Activated naive CD8-positive, alpha-beta T cell treated with anti-CD3 and anti-CD28 coated beads for 36 hours (primary cell): ENCODE data around the gene HHIPL1. TPM values are rescaled to one million over a fixed set of nuclear protein-coding genes. Genes with fewer than 3 reads are reported as not detected.

Experiments
- DNase-seq: peaks from one replicate; pipeline ENCODE4 v3.0.0; 2021
- H3K27ac Mint-ChIP-seq: one replicate; pipeline ENCODE4 v1.8.0; 2022; ENCODE audit warnings: mild to moderate bottlenecking, moderate library complexity, mixed read lengths
- H3K27me3 Mint-ChIP-seq: one replicate; pipeline ENCODE4 v1.8.0; 2022; ENCODE audit warnings: mild to moderate bottlenecking, mixed read lengths
- H3K36me3 Mint-ChIP-seq: one replicate; pipeline ENCODE4 v1.8.0; 2021; ENCODE audit warnings: mild to moderate bottlenecking, mixed read lengths
- H3K4me1 Mint-ChIP-seq: one replicate; pipeline ENCODE4 v1.8.0; 2021; ENCODE audit warnings: mixed read lengths
- H3K4me3 Mint-ChIP-seq: one replicate; pipeline ENCODE4 v1.8.0; 2022; ENCODE audit warnings: mild to moderate bottlenecking, moderate library complexity, mixed read lengths
- H3K9me3 Mint-ChIP-seq: one replicate; pipeline ENCODE4 v1.8.0; 2022; ENCODE audit warnings: mixed read lengths
- total RNA-seq, 2 experiments: library from RNA; stranded (reverse); gene quantifications; one replicate each; pipeline ENCODE4 v1.2.3, GENCODE V29; 2021

Gene HHIPL1
- total RNA-seq, 2 experiments from 2014 or later = 0.02 TPM; not detected in 1

DNA sequence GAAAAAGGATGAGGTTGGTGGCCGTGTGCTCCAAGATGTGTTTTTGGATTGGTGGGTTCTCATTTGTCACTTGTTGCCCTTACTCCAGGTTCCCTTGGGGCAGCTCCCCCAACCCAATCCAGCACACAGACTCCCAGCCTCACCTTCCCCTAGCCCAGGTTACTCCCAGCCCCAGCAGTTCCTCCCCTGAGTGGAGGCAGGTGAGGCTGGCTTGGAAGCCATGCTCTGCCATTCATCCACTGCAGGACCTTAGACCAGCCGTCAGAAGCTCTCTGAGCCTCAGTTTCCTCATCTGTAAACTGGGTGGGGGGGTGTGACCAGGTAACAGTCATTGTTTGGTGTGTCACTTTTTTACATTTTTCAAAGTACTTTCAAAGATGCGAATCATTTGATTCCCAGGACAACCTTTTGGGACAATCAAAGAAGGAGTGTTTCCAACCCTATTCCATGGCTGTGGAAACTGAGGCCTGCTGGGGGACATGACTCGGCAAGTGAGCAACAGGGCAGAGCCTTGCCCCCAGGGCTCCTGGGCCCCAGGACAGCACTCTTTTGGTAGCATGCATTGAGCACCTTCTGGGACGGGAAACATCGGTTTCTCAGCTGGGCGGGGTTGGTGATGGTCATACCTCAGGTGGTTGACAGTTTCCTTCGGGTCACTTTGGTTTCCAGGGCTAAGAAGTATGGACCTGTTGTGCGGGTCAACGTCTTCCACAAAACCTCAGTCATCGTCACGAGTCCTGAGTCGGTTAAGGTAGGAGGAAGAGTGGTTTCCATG, 46.4 kb downstream of the HHIPL1 start:
- H3K36me3 Mint-ChIP-seq = no peaks in the 10 kb centered on the region
- no peak overlapping the region for H3K4me3 Mint-ChIP-seq

GRCh38 chr14:99693918-99694317, 49.0 kb downstream of the HHIPL1 start:
- Mint-ChIP-seq H3K36me3 (no peaks in the 10 kb centered on the region), H3K4me3 (no peak overlapping the region), H3K27me3 (peaks cover 22% of the 10 kb centered on the region), H3K27ac (no peak overlapping the region), H3K9me3 (no peaks in the 10 kb centered on the region), H3K4me1 (no peaks in the 10 kb centered on the region)
- DNase-seq = no peak

More for the DNA sequence above, 46.4 kb downstream of the HHIPL1 start:
- no peaks in the 10 kb centered on the region for H3K9me3 Mint-ChIP-seq
- peaks cover 33% of the 10 kb centered on the region for H3K27me3 Mint-ChIP-seq
- no peaks in the 10 kb centered on the region for H3K4me1 Mint-ChIP-seq
- no peak overlapping the region for H3K27ac Mint-ChIP-seq
- DNase-seq = no peak

DNA sequence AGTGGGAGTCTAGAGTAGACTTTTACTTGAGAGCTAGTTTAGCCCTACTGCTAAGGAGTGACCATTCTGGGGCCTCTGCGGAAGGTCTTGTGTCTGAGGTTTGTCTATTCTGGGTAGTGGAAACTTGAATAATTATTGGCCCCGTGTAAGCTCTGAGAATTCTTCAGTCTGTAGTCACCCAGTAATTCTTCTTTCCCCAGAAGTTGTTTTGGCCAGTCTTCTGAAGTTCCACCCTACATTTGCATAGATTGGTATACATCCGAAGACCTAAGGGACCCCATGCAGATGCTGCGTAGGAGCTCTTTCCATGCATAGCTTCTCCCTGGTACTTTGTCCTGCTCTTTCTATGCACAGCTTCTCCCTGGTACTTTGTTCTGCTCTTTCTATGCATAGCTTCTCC, 52.0 kb downstream of the HHIPL1 start:
- Mint-ChIP-seq H3K27me3 (peaks cover 5% of the 10 kb centered on the region), H3K4me3 (no peak overlapping the region), H3K36me3 (no peaks in the 10 kb centered on the region), H3K27ac (no peak overlapping the region), H3K9me3 (peaks cover under 1% of the 10 kb centered on the region), H3K4me1 (peaks cover 2% of the 10 kb centered on the region)
- DNase-seq = no peak

DNA sequence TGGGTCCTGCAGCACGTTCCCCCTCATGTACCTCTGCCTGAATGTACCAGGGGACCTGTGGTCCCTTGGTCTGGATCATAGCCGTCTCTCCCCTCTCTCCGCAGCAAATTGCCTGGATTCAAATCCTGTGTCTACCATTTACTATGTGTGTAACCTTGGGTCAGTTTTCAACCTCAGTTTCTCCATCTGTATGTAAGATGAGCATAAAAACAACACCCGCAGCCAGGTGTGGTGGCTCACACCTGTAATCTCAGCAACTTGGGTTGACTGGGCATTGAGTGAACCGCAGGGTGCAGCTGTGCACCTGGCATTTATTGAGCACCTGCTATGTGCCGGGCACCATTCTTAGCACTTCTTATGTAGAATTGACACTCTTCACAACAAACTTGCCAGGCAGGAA, 53.3 kb downstream of the HHIPL1 start:
- Mint-ChIP-seq H3K4me1 (peaks cover 2% of the 10 kb centered on the region), H3K27ac (no peak overlapping the region), H3K4me3 (no peak overlapping the region), H3K36me3 (peaks cover 5% of the 10 kb centered on the region), H3K27me3 (peaks cover 5% of the 10 kb centered on the region), H3K9me3 (peaks cover 6% of the 10 kb centered on the region)
- no peak for DNase-seq

GRCh38 chr14:99698642-99699041, 53.7 kb downstream of the HHIPL1 start:
- Mint-ChIP-seq H3K4me3 (no peak overlapping the region), H3K27me3 (peaks cover 5% of the 10 kb centered on the region), H3K4me1 (peaks cover 2% of the 10 kb centered on the region), H3K36me3 (peaks cover 9% of the 10 kb centered on the region), H3K27ac (no peak overlapping the region), H3K9me3 (peaks cover 10% of the 10 kb centered on the region)
- DNase-seq = no peak

GRCh38 chr14:99699085-99699760, 54.3 kb downstream of the HHIPL1 start:
- H3K27me3 Mint-ChIP-seq = peaks cover 5% of the 10 kb centered on the region
- H3K4me1 Mint-ChIP-seq = peaks cover 2% of the 10 kb centered on the region
- H3K9me3 Mint-ChIP-seq = peaks cover 12% of the 10 kb centered on the region
- no peak overlapping the region for H3K27ac Mint-ChIP-seq
- peaks cover 10% of the 10 kb centered on the region for H3K36me3 Mint-ChIP-seq
- DNase-seq = no peak
- no peak overlapping the region for H3K4me3 Mint-ChIP-seq

DNA sequence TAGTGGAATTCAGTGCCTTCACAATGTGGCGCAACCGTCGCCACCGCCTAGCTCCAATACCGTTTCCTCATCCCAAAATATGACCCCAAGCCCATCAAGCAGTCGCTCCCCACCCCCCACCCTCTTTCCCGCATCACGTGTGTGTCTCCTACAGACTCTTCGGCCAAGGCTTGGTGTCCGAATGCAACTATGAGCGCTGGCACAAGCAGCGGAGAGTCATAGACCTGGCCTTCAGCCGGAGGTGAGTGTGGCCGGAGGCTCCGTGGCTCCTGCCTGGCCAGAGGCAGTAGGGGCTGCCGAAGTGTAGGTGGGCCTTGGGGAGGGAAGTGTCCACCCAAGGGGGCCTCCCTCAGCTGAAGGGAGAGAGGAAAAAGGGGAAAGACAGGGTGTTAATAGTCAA, 54.9 kb downstream of the HHIPL1 start:
- Mint-ChIP-seq H3K9me3 (peaks cover 13% of the 10 kb centered on the region), H3K36me3 (peaks cover 10% of the 10 kb centered on the region), H3K27ac (no peak overlapping the region), H3K4me3 (no peak overlapping the region), H3K4me1 (peaks cover 2% of the 10 kb centered on the region), H3K27me3 (peaks cover 5% of the 10 kb centered on the region)
- DNase-seq = no peak

GRCh38 chr14:99700379-99700778, 55.5 kb downstream of the HHIPL1 start:
- Mint-ChIP-seq H3K4me3 (no peak overlapping the region), H3K9me3 (peaks cover 13% of the 10 kb centered on the region), H3K27me3 (peaks cover 5% of the 10 kb centered on the region), H3K4me1 (peaks cover 2% of the 10 kb centered on the region), H3K36me3 (peaks cover 10% of the 10 kb centered on the region), H3K27ac (no peak overlapping the region)
- no peak for DNase-seq

DNA sequence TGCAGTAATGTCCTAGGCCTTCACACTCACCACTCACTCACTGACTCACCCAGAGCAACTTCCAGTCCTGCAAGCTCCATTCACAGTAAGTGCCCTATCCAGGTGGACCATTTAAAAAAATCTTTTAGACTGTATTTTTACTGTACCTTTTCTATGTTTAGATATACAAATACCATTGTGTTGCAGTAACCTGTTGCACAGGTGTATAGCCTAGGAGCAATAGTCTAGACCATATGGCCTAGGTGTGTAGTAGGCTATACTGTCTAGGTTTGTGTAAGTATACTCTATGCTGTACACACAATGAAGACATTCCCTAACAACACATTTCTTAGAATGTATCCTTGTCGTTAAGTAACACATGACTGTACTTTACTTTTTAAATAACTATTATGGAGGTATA, 56.3 kb downstream of the HHIPL1 start:
- peaks cover 5% of the 10 kb centered on the region for H3K27me3 Mint-ChIP-seq
- no peak for DNase-seq
- H3K27ac Mint-ChIP-seq = no peak overlapping the region
- peaks cover 10% of the 10 kb centered on the region for H3K36me3 Mint-ChIP-seq
- peaks cover 2% of the 10 kb centered on the region for H3K4me1 Mint-ChIP-seq
- no peak overlapping the region for H3K4me3 Mint-ChIP-seq
- H3K9me3 Mint-ChIP-seq = peaks cover 13% of the 10 kb centered on the region

DNA sequence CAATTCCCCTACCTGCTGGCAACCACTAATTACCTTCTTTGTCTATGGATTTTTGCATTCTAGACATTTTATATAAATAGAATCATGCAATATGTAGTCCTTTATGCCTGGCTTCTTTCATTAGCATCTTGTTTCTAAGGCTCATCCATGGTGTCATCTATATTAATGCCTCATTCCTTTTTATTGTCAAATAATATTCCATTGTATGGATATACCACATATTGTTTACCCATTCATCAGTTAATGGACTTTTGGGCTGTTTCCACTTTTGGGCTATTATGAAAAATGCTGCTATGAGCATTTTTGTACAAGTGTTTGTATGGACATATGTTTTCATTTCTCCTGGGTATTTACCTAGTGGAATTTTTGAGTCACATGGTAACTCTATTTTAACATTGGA, 57.2 kb downstream of the HHIPL1 start:
- Mint-ChIP-seq H3K27ac (no peak overlapping the region), H3K4me1 (peaks cover 2% of the 10 kb centered on the region), H3K36me3 (peaks cover 10% of the 10 kb centered on the region), H3K4me3 (no peak overlapping the region), H3K9me3 (peaks cover 13% of the 10 kb centered on the region), H3K27me3 (peaks cover 5% of the 10 kb centered on the region)
- DNase-seq = no peak

- Mint-ChIP-seq H3K27me3 (peaks cover under 1% of the 10 kb centered on the region), H3K36me3 (peaks cover 10% of the 10 kb centered on the region), H3K27ac (no peak overlapping the region), H3K9me3 (peaks cover 13% of the 10 kb centered on the region), H3K4me1 (peaks cover 2% of the 10 kb centered on the region), H3K4me3 (no peak overlapping the region)
- no peak for DNase-seq
Observed at GRCh38 chr14:99703381-99703780, 58.5 kb downstream of the HHIPL1 start.

DNA sequence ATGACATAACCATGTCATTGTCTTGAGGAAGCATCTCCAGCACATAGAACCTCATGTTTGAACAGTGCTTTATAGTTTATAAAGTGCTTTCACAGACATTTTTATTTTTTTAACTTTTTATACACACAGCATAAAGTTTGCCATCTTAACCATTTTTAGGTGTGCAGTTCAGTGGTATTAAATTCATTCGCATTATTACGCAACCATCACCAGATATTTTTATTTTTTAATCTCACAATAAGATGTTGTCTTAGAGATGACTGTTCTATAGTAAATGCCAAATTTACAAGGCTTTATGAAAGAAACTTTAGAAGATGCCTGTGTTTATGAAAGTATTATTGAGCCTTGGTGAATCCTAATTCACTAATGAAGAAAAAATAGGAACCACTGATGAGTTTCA, 59.1 kb downstream of the HHIPL1 start:
- Mint-ChIP-seq H3K36me3 (peaks cover 10% of the 10 kb centered on the region), H3K4me3 (no peak overlapping the region), H3K4me1 (peaks cover 2% of the 10 kb centered on the region), H3K9me3 (peaks cover 13% of the 10 kb centered on the region), H3K27me3 (no peaks in the 10 kb centered on the region), H3K27ac (no peak overlapping the region)
- no peak for DNase-seq

- Mint-ChIP-seq H3K36me3 (peaks cover 10% of the 10 kb centered on the region), H3K27ac (no peak overlapping the region), H3K27me3 (no peaks in the 10 kb centered on the region), H3K4me1 (no peaks in the 10 kb centered on the region), H3K4me3 (no peak overlapping the region), H3K9me3 (peaks cover 13% of the 10 kb centered on the region)
- no peak for DNase-seq
Observed at GRCh38 chr14:99706107-99706900, 61.4 kb downstream of the HHIPL1 start.

DNA sequence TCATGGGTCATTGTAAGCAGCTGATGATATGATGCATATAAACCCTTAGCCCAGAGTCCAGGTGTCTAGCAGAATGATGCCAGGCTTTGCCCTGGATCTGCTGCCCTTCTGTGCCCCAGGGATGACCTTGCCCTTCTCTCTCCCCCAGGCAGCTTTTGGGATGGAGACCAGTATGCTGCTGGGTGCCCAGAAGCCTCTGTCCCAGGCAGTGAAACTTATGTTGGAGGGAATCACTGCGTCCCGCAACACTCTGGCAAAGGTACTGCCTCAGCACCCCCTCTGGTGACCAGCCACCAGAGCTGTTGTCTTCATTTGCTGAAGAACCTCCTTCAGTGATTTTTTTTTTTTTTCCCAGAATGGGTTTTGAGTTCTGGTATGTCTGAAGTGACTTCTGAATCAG, 62.5 kb downstream of the HHIPL1 start:
- peaks cover 10% of the 10 kb centered on the region for H3K36me3 Mint-ChIP-seq
- DNase-seq = no peak
- H3K4me1 Mint-ChIP-seq = no peaks in the 10 kb centered on the region
- H3K27ac Mint-ChIP-seq = no peak overlapping the region
- H3K27me3 Mint-ChIP-seq = peaks cover 2% of the 10 kb centered on the region
- no peak overlapping the region for H3K4me3 Mint-ChIP-seq
- peaks cover 12% of the 10 kb centered on the region for H3K9me3 Mint-ChIP-seq

GRCh38 chr14:99707921-99708320, 63.0 kb downstream of the HHIPL1 start:
- H3K9me3 Mint-ChIP-seq = peaks cover 11% of the 10 kb centered on the region
- H3K27ac Mint-ChIP-seq = no peak overlapping the region
- H3K36me3 Mint-ChIP-seq = peaks cover 8% of the 10 kb centered on the region
- no peaks in the 10 kb centered on the region for H3K4me1 Mint-ChIP-seq
- DNase-seq = no peak
- peaks cover 5% of the 10 kb centered on the region for H3K27me3 Mint-ChIP-seq
- no peak overlapping the region for H3K4me3 Mint-ChIP-seq
